Liver (tissue), 9 donors: ENCODE measurements around the gene CAPN3. TPM values are rescaled to one million over a fixed set of nuclear protein-coding genes. Genes with fewer than 3 reads are reported as not detected.

Source experiments
- DNase-seq: peaks from one replicate; pipeline ENCODE4 v3.0.0-alpha.2; 2017; ENCODE audit warnings: low spot score
- H3K27ac ChIP-seq, 2 donors: one replicate each; pipeline ENCODE4 v1.7.0; 2013; ENCODE audit warnings: inconsistent platforms in 2 of 2, low read length in 2 of 2, control low read depth in 1 of 2, low read depth in 1 of 2, mild to moderate bottlenecking in 1 of 2
- H3K27me3 ChIP-seq, 4 donors: one replicate each; pipeline versions ENCODE4 v1.6.1 to v1.7.0; 2013; ENCODE audit warnings: low read length in 3 of 4, inconsistent platforms in 1 of 4, mild to moderate bottlenecking in 1 of 4, moderate library complexity in 1 of 4; ENCODE audit not compliant: control insufficient read depth in 4 of 4, insufficient read depth in 4 of 4
- H3K36me3 ChIP-seq, 4 donors: one replicate each; pipeline versions ENCODE4 v1.6.1 to v1.7.0; 2013; ENCODE audit warnings: low read length in 3 of 4, mild to moderate bottlenecking in 3 of 4, low read depth in 1 of 4, moderate library complexity in 1 of 4; ENCODE audit not compliant: control insufficient read depth in 4 of 4, insufficient read depth in 3 of 4
- H3K4me1 ChIP-seq, 4 donors: one replicate each; pipeline versions ENCODE4 v1.6.1 to v1.7.0; 2013; ENCODE audit warnings: low read length in 3 of 4, mild to moderate bottlenecking in 3 of 4, moderate library complexity in 1 of 4; ENCODE audit not compliant: control insufficient read depth in 4 of 4, insufficient read depth in 4 of 4
- H3K4me3 ChIP-seq, 3 donors: one replicate each; pipeline versions ENCODE4 v1.6.1 to v1.7.0; 2013; ENCODE audit warnings: low read length in 3 of 3, control low read depth in 1 of 3, low read depth in 1 of 3, mild to moderate bottlenecking in 1 of 3
- H3K9ac ChIP-seq, 2 donors: one replicate each; pipeline ENCODE4 v1.7.0; 2013; ENCODE audit warnings: low read length in 2 of 2, mild to moderate bottlenecking in 2 of 2, moderate library complexity in 2 of 2, control low read depth in 1 of 2, low read depth in 1 of 2
- H3K9me3 ChIP-seq, 4 donors: one replicate each; pipeline versions ENCODE4 v1.6.1 to v1.7.0; 2013; ENCODE audit warnings: low read length in 3 of 4; ENCODE audit not compliant: control insufficient read depth in 4 of 4
- EGR1 ChIP-seq, 2 donors: IDR thresholded peaks; 2 replicates each; pipeline ENCODE4 v1.6.1; 2016 to 2018; ENCODE audit warnings: antibody characterized with exemption in 2 of 2, low read depth in 2 of 2
- FOXA1 ChIP-seq: IDR thresholded peaks from 2 replicates; pipeline ENCODE4 v1.6.1; 2016; ENCODE audit warnings: antibody characterized with exemption
- FOXA2 ChIP-seq: IDR thresholded peaks from 2 replicates; pipeline ENCODE4 v1.6.1; 2016; ENCODE audit warnings: antibody characterized with exemption
- GABPA ChIP-seq, 2 donors: IDR thresholded peaks in 1 of 2; conservative IDR thresholded peaks in 1 of 2; 2 replicates each; pipeline ENCODE4 v1.6.1; 2016; ENCODE audit warnings: antibody characterized with exemption in 2 of 2, mild to moderate bottlenecking in 1 of 2, moderate library complexity in 1 of 2
- HNF4A ChIP-seq, 2 donors: conservative IDR thresholded peaks; 2 replicates each; pipeline ENCODE4 v1.6.1; 2016; ENCODE audit warnings: antibody characterized with exemption in 2 of 2, mild to moderate bottlenecking in 2 of 2
- HNF4G ChIP-seq: IDR thresholded peaks from 2 replicates; pipeline ENCODE4 v1.6.1; 2016; ENCODE audit warnings: antibody characterized with exemption
- JUND ChIP-seq, 2 donors: IDR thresholded peaks; 2 replicates each; pipeline ENCODE4 v1.6.1; 2016; ENCODE audit warnings: antibody characterized with exemption in 2 of 2
- NR2F2 ChIP-seq: IDR thresholded peaks from 2 replicates; pipeline ENCODE4 v1.6.1; 2016; ENCODE audit warnings: antibody characterized with exemption
- RAD21 ChIP-seq, 2 donors: IDR thresholded peaks; 2 replicates each; pipeline ENCODE4 v1.6.1; 2016; ENCODE audit warnings: antibody characterized with exemption in 2 of 2, mild to moderate bottlenecking in 2 of 2
- RXRA ChIP-seq, 2 donors: IDR thresholded peaks; 2 replicates each; pipeline ENCODE4 v1.6.1; 2017 to 2018; ENCODE audit warnings: antibody characterized with exemption in 2 of 2, mild to moderate bottlenecking in 1 of 2
- TAF1 ChIP-seq: conservative IDR thresholded peaks from 2 replicates; pipeline ENCODE4 v1.6.1; 2016; ENCODE audit warnings: antibody characterized with exemption, mild to moderate bottlenecking
- WGBS: extraction: QIAGEN DNeasy Blood & Tissue Kit; methylation state at CpG from one replicate; pipeline ENCODE4 v1.1.7; 2013; 5-methylcytosine and 5-hydroxymethylcytosine counted together
- polyA plus RNA-seq, 2 donors: library from polyadenylated mRNA; stranded (reverse) in 1 of 2; unstranded in 1 of 2; fragments of 200-250 nt in 1 of 2; fragments of >200 nt in 1 of 2; fragmentation: Nextera tagmentation in 1 of 2; extraction: Ambion mirVana in 1 of 2; gene quantifications; one replicate each; pipeline versions ENCODE4 v1.2.1 to v1.2.3, GENCODE V29; 2013 to 2015
- total RNA-seq, 2 donors: library from RNA; depleted of rRNA; stranded (reverse); fragments of >200 nt; gene quantifications; one replicate each; pipeline ENCODE4 v1.2.3, GENCODE V29; 2014
- TF ChIP-seq, protein P1 (sequence below): fragments of 150-350 bp; IDR thresholded peaks from 2 replicates; pipeline ENCODE4 v1.5.1; 2017; ENCODE audit warnings: improper control_type of control experiment, low read depth, low read length; ENCODE audit not compliant: missing input control
- TF ChIP-seq, protein P2 (sequence below): IDR thresholded peaks from 2 replicates; pipeline ENCODE4 v1.6.1; 2016; ENCODE audit warnings: antibody characterized with exemption, mild to moderate bottlenecking
- TF ChIP-seq, protein P3 (sequence below): IDR thresholded peaks from 2 replicates; pipeline ENCODE4 v1.6.1; 2016; ENCODE audit warnings: antibody characterized with exemption
- TF ChIP-seq, protein P4 (sequence below): IDR thresholded peaks from 2 replicates; pipeline ENCODE4 v1.6.1; 2016; ENCODE audit warnings: antibody characterized with exemption
- donor health status: healthy.
- donor health status: healthy.
- donor health status: healthy.
- donor health status: healthy.
- donor health status: healthy.

CAPN3 gene
- total and polyA plus RNA-seq, 4 donors: 2.0 to 6.1 (median 4.2) TPM

DNA sequence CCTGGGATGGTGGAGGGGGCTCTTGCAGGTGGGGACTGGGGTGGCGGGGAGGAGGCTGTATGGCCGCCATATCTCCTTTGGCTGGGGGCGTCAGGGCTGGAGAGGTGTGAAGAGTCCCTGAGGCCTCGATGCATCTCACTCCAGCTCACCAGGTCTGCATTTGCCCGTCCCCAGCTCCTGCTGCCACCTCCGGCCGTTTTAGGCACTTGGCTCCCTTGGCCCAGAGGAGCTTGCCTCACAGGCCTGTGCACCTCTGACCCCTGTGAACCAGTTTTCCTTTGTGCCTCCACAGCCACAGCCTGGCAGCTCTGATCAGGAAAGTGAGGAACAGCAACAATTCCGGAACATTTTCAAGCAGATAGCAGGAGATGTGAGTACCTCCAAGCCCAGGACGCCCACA, 49.7 kb downstream of the CAPN3 start:
- Histone ChIP-seq H3K4me3 (no peak overlapping the region), H3K4me1 (peaks cover 3 to 36% (median 25%) of the 10 kb centered on the region in 4 donors), H3K9me3 (no peaks in the 10 kb centered on the region), H3K27ac (no peak overlapping the region), H3K27me3 (no peaks in the 10 kb centered on the region), H3K36me3 (peaks cover 5 to 18% (median 9%) of the 10 kb centered on the region in 4 donors), H3K9ac (no peak overlapping the region)
- 64% methylated on average over 9 of the region's 9 CpGs for WGBS
- DNase-seq: no peak
- TF ChIP-seq HNF4A (conservative IDR thresholded peaks at IDR 0.05) (peak; percentile 12 to 19), RXRA (IDR thresholded peaks at IDR 0.05) (no peak), RAD21 (IDR thresholded peaks at IDR 0.05) (peak in 1 of 2 donors; percentile 38), NR2F2 (peak; percentile 31)
- TF ChIP-seq, protein P1, sequence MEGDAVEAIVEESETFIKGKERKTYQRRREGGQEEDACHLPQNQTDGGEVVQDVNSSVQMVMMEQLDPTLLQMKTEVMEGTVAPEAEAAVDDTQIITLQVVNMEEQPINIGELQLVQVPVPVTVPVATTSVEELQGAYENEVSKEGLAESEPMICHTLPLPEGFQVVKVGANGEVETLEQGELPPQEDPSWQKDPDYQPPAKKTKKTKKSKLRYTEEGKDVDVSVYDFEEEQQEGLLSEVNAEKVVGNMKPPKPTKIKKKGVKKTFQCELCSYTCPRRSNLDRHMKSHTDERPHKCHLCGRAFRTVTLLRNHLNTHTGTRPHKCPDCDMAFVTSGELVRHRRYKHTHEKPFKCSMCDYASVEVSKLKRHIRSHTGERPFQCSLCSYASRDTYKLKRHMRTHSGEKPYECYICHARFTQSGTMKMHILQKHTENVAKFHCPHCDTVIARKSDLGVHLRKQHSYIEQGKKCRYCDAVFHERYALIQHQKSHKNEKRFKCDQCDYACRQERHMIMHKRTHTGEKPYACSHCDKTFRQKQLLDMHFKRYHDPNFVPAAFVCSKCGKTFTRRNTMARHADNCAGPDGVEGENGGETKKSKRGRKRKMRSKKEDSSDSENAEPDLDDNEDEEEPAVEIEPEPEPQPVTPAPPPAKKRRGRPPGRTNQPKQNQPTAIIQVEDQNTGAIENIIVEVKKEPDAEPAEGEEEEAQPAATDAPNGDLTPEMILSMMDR: no peak

DNA sequence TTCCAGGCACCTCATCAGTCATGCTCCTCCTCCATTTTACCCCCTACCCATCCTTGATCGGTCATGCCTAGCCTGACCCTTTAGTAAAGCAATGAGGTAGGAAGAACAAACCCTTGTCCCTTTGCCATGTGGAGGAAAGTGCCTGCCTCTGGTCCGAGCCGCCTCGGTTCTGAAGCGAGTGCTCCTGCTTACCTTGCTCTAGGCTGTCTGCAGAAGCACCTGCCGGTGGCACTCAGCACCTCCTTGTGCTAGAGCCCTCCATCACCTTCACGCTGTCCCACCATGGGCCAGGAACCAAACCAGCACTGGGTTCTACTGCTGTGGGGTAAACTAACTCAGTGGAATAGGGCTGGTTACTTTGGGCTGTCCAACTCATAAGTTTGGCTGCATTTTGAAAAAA, 52.6 kb downstream of the CAPN3 start:
- WGBS: over 99% methylated on average over 7 of the region's 7 CpGs
- Histone ChIP-seq H3K27ac (no peak overlapping the region), H3K36me3 (peaks cover 10 to 30% (median 26%) of the 10 kb centered on the region in 4 donors), H3K9me3 (no peaks in the 10 kb centered on the region), H3K27me3 (no peaks in the 10 kb centered on the region), H3K4me1 (peaks cover 0 to 12% (median 8%) of the 10 kb centered on the region in 4 donors), H3K4me3 (no peak overlapping the region), H3K9ac (no peak overlapping the region)
- DNase-seq: no peak
- TF ChIP-seq FOXA2 (no peak), GABPA (IDR thresholded peaks at IDR 0.05 in 1 of 2, conservative IDR thresholded peaks at IDR 0.05 in 1 of 2) (no peak), TAF1 (no peak), JUND (IDR thresholded peaks at IDR 0.05) (no peak), FOXA1 (no peak), HNF4G (no peak), EGR1 (IDR thresholded peaks at IDR 0.05; ENCODE audit: low read depth in 2 of 2) (no peak), RXRA (IDR thresholded peaks at IDR 0.05) (no peak)
- TF ChIP-seq, protein P2, sequence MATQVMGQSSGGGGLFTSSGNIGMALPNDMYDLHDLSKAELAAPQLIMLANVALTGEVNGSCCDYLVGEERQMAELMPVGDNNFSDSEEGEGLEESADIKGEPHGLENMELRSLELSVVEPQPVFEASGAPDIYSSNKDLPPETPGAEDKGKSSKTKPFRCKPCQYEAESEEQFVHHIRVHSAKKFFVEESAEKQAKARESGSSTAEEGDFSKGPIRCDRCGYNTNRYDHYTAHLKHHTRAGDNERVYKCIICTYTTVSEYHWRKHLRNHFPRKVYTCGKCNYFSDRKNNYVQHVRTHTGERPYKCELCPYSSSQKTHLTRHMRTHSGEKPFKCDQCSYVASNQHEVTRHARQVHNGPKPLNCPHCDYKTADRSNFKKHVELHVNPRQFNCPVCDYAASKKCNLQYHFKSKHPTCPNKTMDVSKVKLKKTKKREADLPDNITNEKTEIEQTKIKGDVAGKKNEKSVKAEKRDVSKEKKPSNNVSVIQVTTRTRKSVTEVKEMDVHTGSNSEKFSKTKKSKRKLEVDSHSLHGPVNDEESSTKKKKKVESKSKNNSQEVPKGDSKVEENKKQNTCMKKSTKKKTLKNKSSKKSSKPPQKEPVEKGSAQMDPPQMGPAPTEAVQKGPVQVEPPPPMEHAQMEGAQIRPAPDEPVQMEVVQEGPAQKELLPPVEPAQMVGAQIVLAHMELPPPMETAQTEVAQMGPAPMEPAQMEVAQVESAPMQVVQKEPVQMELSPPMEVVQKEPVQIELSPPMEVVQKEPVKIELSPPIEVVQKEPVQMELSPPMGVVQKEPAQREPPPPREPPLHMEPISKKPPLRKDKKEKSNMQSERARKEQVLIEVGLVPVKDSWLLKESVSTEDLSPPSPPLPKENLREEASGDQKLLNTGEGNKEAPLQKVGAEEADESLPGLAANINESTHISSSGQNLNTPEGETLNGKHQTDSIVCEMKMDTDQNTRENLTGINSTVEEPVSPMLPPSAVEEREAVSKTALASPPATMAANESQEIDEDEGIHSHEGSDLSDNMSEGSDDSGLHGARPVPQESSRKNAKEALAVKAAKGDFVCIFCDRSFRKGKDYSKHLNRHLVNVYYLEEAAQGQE: no peak
- TF ChIP-seq, protein P3, sequence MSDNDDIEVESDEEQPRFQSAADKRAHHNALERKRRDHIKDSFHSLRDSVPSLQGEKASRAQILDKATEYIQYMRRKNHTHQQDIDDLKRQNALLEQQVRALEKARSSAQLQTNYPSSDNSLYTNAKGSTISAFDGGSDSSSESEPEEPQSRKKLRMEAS: no peak
- TF ChIP-seq, protein P4, sequence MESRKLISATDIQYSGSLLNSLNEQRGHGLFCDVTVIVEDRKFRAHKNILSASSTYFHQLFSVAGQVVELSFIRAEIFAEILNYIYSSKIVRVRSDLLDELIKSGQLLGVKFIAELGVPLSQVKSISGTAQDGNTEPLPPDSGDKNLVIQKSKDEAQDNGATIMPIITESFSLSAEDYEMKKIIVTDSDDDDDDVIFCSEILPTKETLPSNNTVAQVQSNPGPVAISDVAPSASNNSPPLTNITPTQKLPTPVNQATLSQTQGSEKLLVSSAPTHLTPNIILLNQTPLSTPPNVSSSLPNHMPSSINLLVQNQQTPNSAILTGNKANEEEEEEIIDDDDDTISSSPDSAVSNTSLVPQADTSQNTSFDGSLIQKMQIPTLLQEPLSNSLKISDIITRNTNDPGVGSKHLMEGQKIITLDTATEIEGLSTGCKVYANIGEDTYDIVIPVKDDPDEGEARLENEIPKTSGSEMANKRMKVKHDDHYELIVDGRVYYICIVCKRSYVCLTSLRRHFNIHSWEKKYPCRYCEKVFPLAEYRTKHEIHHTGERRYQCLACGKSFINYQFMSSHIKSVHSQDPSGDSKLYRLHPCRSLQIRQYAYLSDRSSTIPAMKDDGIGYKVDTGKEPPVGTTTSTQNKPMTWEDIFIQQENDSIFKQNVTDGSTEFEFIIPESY: no peak
